Liver (tissue), 9 donors: ENCODE data around the gene HOXA7. TPM values are rescaled to one million over a fixed set of nuclear protein-coding genes. Genes with fewer than 3 reads are reported as not detected.

ENCODE experiments used
- DNase-seq: peaks from one replicate; pipeline ENCODE4 v3.0.0-alpha.2; 2017; ENCODE audit warnings: low spot score
- H3K27ac ChIP-seq, 2 donors: one replicate each; pipeline ENCODE4 v1.7.0; 2013; ENCODE audit warnings: inconsistent platforms in 2 of 2, low read length in 2 of 2, control low read depth in 1 of 2, low read depth in 1 of 2, mild to moderate bottlenecking in 1 of 2
- H3K27me3 ChIP-seq, 4 donors: one replicate each; pipeline versions ENCODE4 v1.6.1 to v1.7.0; 2013; ENCODE audit warnings: low read length in 3 of 4, inconsistent platforms in 1 of 4, mild to moderate bottlenecking in 1 of 4, moderate library complexity in 1 of 4; ENCODE audit not compliant: control insufficient read depth in 4 of 4, insufficient read depth in 4 of 4
- H3K36me3 ChIP-seq, 4 donors: one replicate each; pipeline versions ENCODE4 v1.6.1 to v1.7.0; 2013; ENCODE audit warnings: low read length in 3 of 4, mild to moderate bottlenecking in 3 of 4, low read depth in 1 of 4, moderate library complexity in 1 of 4; ENCODE audit not compliant: control insufficient read depth in 4 of 4, insufficient read depth in 3 of 4
- H3K4me1 ChIP-seq, 4 donors: one replicate each; pipeline versions ENCODE4 v1.6.1 to v1.7.0; 2013; ENCODE audit warnings: low read length in 3 of 4, mild to moderate bottlenecking in 3 of 4, moderate library complexity in 1 of 4; ENCODE audit not compliant: control insufficient read depth in 4 of 4, insufficient read depth in 4 of 4
- H3K4me3 ChIP-seq, 3 donors: one replicate each; pipeline versions ENCODE4 v1.6.1 to v1.7.0; 2013; ENCODE audit warnings: low read length in 3 of 3, control low read depth in 1 of 3, low read depth in 1 of 3, mild to moderate bottlenecking in 1 of 3
- H3K9ac ChIP-seq, 2 donors: one replicate each; pipeline ENCODE4 v1.7.0; 2013; ENCODE audit warnings: low read length in 2 of 2, mild to moderate bottlenecking in 2 of 2, moderate library complexity in 2 of 2, control low read depth in 1 of 2, low read depth in 1 of 2
- H3K9me3 ChIP-seq, 4 donors: one replicate each; pipeline versions ENCODE4 v1.6.1 to v1.7.0; 2013; ENCODE audit warnings: low read length in 3 of 4; ENCODE audit not compliant: control insufficient read depth in 4 of 4
- ATF3 ChIP-seq: IDR thresholded peaks from 2 replicates; pipeline ENCODE4 v1.6.1; 2016; ENCODE audit warnings: antibody characterized with exemption
- EGR1 ChIP-seq, 2 donors: IDR thresholded peaks; 2 replicates each; pipeline ENCODE4 v1.6.1; 2016 to 2018; ENCODE audit warnings: antibody characterized with exemption in 2 of 2, low read depth in 2 of 2
- FOXA1 ChIP-seq: IDR thresholded peaks from 2 replicates; pipeline ENCODE4 v1.6.1; 2016; ENCODE audit warnings: antibody characterized with exemption
- GABPA ChIP-seq, 2 donors: IDR thresholded peaks in 1 of 2; conservative IDR thresholded peaks in 1 of 2; 2 replicates each; pipeline ENCODE4 v1.6.1; 2016; ENCODE audit warnings: antibody characterized with exemption in 2 of 2, mild to moderate bottlenecking in 1 of 2, moderate library complexity in 1 of 2
- HNF4A ChIP-seq, 2 donors: conservative IDR thresholded peaks; 2 replicates each; pipeline ENCODE4 v1.6.1; 2016; ENCODE audit warnings: antibody characterized with exemption in 2 of 2, mild to moderate bottlenecking in 2 of 2
- HNF4G ChIP-seq: IDR thresholded peaks from 2 replicates; pipeline ENCODE4 v1.6.1; 2016; ENCODE audit warnings: antibody characterized with exemption
- JUND ChIP-seq, 2 donors: IDR thresholded peaks; 2 replicates each; pipeline ENCODE4 v1.6.1; 2016; ENCODE audit warnings: antibody characterized with exemption in 2 of 2
- MAX ChIP-seq: IDR thresholded peaks from 2 replicates; pipeline ENCODE4 v1.6.1; 2016; ENCODE audit warnings: antibody characterized with exemption
- NR2F2 ChIP-seq: IDR thresholded peaks from 2 replicates; pipeline ENCODE4 v1.6.1; 2016; ENCODE audit warnings: antibody characterized with exemption
- RXRA ChIP-seq, 2 donors: IDR thresholded peaks; 2 replicates each; pipeline ENCODE4 v1.6.1; 2017 to 2018; ENCODE audit warnings: antibody characterized with exemption in 2 of 2, mild to moderate bottlenecking in 1 of 2
- SP1 ChIP-seq: IDR thresholded peaks from 2 replicates; pipeline ENCODE4 v1.6.1; 2018; ENCODE audit warnings: antibody characterized with exemption, mild to moderate bottlenecking
- TAF1 ChIP-seq: conservative IDR thresholded peaks from 2 replicates; pipeline ENCODE4 v1.6.1; 2016; ENCODE audit warnings: antibody characterized with exemption, mild to moderate bottlenecking
- YY1 ChIP-seq: IDR thresholded peaks from 2 replicates; pipeline ENCODE4 v1.6.1; 2016; ENCODE audit warnings: antibody characterized with exemption, mild to moderate bottlenecking
- WGBS: extraction: QIAGEN DNeasy Blood & Tissue Kit; methylation state at CpG from one replicate; pipeline ENCODE4 v1.1.7; 2013; 5-methylcytosine and 5-hydroxymethylcytosine counted together
- polyA plus RNA-seq, 2 donors: library from polyadenylated mRNA; stranded (reverse) in 1 of 2; unstranded in 1 of 2; fragments of 200-250 nt in 1 of 2; fragments of >200 nt in 1 of 2; fragmentation: Nextera tagmentation in 1 of 2; extraction: Ambion mirVana in 1 of 2; gene quantifications; one replicate each; pipeline versions ENCODE4 v1.2.1 to v1.2.3, GENCODE V29; 2013 to 2015
- total RNA-seq, 2 donors: library from RNA; depleted of rRNA; stranded (reverse); fragments of >200 nt; gene quantifications; one replicate each; pipeline ENCODE4 v1.2.3, GENCODE V29; 2014
- TF ChIP-seq, protein P1 (sequence below): IDR thresholded peaks from 2 replicates; pipeline ENCODE4 v1.6.1; 2016; ENCODE audit warnings: antibody characterized with exemption
- TF ChIP-seq, protein P2 (sequence below): IDR thresholded peaks from 2 replicates; pipeline ENCODE4 v1.6.1; 2016; ENCODE audit warnings: antibody characterized with exemption, mild to moderate bottlenecking
- TF ChIP-seq, protein P3 (sequence below): fragments of 150-350 bp; IDR thresholded peaks from 2 replicates; pipeline ENCODE4 v1.5.1; 2017; ENCODE audit warnings: improper control_type of control experiment, low read depth, low read length; ENCODE audit not compliant: missing input control
- donor health status: healthy.
- donor health status: healthy.
- donor health status: healthy.
- donor health status: healthy.
- donor health status: healthy.

HOXA7 gene
- total and polyA plus RNA-seq, 4 donors = under 0.01 to 0.05 TPM; not detected in 2

GRCh38 chr7:27200761-27201579 lies 44.5 kb upstream of the HOXA7 start:
- Histone ChIP-seq H3K27me3 (peaks cover 5 to 51% (median 29%) of the 10 kb centered on the region in 4 donors), H3K4me1 (peaks cover 19 to 37% (median 31%) of the 10 kb centered on the region in 4 donors), H3K4me3 (peak overlapping the region in 1 of 3 donors; percentile 46), H3K9ac (no peak overlapping the region), H3K27ac (no peak overlapping the region), H3K9me3 (peaks cover 0 to 9% (median 0%) of the 10 kb centered on the region in 4 donors), H3K36me3 (no peaks in the 10 kb centered on the region)
- TF ChIP-seq YY1 (no peak), JUND (IDR thresholded peaks at IDR 0.05) (no peak), SP1 (no peak), GABPA (IDR thresholded peaks at IDR 0.05 in 1 of 2, conservative IDR thresholded peaks at IDR 0.05 in 1 of 2) (no peak), MAX (no peak), RXRA (IDR thresholded peaks at IDR 0.05) (no peak), ATF3 (no peak), TAF1 (no peak), EGR1 (IDR thresholded peaks at IDR 0.05; ENCODE audit: low read depth in 2 of 2) (no peak), NR2F2 (no peak), HNF4G (no peak), HNF4A (conservative IDR thresholded peaks at IDR 0.05) (no peak), FOXA1 (no peak)
- TF ChIP-seq, protein P1, sequence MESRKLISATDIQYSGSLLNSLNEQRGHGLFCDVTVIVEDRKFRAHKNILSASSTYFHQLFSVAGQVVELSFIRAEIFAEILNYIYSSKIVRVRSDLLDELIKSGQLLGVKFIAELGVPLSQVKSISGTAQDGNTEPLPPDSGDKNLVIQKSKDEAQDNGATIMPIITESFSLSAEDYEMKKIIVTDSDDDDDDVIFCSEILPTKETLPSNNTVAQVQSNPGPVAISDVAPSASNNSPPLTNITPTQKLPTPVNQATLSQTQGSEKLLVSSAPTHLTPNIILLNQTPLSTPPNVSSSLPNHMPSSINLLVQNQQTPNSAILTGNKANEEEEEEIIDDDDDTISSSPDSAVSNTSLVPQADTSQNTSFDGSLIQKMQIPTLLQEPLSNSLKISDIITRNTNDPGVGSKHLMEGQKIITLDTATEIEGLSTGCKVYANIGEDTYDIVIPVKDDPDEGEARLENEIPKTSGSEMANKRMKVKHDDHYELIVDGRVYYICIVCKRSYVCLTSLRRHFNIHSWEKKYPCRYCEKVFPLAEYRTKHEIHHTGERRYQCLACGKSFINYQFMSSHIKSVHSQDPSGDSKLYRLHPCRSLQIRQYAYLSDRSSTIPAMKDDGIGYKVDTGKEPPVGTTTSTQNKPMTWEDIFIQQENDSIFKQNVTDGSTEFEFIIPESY = no peak
- TF ChIP-seq, protein P2, sequence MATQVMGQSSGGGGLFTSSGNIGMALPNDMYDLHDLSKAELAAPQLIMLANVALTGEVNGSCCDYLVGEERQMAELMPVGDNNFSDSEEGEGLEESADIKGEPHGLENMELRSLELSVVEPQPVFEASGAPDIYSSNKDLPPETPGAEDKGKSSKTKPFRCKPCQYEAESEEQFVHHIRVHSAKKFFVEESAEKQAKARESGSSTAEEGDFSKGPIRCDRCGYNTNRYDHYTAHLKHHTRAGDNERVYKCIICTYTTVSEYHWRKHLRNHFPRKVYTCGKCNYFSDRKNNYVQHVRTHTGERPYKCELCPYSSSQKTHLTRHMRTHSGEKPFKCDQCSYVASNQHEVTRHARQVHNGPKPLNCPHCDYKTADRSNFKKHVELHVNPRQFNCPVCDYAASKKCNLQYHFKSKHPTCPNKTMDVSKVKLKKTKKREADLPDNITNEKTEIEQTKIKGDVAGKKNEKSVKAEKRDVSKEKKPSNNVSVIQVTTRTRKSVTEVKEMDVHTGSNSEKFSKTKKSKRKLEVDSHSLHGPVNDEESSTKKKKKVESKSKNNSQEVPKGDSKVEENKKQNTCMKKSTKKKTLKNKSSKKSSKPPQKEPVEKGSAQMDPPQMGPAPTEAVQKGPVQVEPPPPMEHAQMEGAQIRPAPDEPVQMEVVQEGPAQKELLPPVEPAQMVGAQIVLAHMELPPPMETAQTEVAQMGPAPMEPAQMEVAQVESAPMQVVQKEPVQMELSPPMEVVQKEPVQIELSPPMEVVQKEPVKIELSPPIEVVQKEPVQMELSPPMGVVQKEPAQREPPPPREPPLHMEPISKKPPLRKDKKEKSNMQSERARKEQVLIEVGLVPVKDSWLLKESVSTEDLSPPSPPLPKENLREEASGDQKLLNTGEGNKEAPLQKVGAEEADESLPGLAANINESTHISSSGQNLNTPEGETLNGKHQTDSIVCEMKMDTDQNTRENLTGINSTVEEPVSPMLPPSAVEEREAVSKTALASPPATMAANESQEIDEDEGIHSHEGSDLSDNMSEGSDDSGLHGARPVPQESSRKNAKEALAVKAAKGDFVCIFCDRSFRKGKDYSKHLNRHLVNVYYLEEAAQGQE = no peak
- TF ChIP-seq, protein P3, sequence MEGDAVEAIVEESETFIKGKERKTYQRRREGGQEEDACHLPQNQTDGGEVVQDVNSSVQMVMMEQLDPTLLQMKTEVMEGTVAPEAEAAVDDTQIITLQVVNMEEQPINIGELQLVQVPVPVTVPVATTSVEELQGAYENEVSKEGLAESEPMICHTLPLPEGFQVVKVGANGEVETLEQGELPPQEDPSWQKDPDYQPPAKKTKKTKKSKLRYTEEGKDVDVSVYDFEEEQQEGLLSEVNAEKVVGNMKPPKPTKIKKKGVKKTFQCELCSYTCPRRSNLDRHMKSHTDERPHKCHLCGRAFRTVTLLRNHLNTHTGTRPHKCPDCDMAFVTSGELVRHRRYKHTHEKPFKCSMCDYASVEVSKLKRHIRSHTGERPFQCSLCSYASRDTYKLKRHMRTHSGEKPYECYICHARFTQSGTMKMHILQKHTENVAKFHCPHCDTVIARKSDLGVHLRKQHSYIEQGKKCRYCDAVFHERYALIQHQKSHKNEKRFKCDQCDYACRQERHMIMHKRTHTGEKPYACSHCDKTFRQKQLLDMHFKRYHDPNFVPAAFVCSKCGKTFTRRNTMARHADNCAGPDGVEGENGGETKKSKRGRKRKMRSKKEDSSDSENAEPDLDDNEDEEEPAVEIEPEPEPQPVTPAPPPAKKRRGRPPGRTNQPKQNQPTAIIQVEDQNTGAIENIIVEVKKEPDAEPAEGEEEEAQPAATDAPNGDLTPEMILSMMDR = no peak
- no peak for DNase-seq
- WGBS = 14% methylated on average over 14 of the region's 14 CpGs
